GM18511 (cell line): ENCODE data around the gene PROX1.

ENCODE experiments used
- ATAC-seq: cut with Tn5 transposase; IDR thresholded peaks from one replicate; pipeline ENCODE4 v1.9.1; 2021; ENCODE audit warnings: mild to moderate bottlenecking, moderate library complexity; ENCODE audit not compliant: unreplicated experiment

Gene PROX1

DNA sequence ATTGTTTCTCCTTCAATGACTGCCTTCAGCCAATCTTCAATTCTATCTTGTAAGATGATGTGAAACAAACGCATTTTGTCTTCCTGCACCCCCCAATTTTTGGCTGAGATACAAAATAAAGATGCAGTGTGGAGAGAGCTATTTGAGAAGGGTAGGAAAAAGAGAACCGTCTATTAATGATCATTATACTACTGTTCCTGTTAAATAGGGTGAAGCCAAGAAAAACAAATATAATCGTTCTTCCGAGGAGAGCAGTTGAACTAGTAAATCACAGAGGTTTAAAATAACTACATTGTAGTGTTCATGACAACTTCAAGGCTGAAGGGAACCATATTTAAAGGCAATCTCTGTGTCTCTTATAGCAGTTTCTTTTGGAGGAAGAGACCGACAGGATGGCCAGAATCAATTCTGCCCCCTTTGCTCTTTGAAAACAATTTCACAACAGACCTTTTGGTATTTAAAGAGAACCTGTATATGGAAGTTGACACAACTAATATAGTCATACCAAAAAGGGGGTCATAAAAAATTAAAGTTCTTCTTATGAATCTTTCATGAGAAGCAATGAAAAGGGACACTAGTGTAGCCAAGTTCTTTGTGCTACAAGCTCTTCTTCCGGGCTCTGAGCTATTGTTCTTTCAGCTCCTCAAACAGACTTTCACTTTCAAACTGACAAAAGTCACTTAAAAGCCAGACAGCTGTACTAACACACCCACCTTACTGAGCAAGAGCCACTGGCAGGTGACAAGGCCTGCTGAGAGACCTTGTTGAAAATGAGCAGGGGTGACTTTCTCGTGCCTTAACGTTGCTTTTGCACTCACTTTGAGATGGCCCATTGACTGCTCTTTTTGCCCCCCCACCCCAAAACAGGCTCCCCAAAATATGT lies 30.9 kb downstream of the PROX1 start:
- ATAC-seq = peak; percentile 61

GRCh38 chr1:214019499-214019898 lies 31.7 kb downstream of the PROX1 start:
- no peak for ATAC-seq

GRCh38 chr1:214021321-214021720 lies 33.5 kb downstream of the PROX1 start:
- no peak for ATAC-seq

- no peak for ATAC-seq
Observed at GRCh38 chr1:214022229-214022791, 34.5 kb downstream of the PROX1 start.

DNA sequence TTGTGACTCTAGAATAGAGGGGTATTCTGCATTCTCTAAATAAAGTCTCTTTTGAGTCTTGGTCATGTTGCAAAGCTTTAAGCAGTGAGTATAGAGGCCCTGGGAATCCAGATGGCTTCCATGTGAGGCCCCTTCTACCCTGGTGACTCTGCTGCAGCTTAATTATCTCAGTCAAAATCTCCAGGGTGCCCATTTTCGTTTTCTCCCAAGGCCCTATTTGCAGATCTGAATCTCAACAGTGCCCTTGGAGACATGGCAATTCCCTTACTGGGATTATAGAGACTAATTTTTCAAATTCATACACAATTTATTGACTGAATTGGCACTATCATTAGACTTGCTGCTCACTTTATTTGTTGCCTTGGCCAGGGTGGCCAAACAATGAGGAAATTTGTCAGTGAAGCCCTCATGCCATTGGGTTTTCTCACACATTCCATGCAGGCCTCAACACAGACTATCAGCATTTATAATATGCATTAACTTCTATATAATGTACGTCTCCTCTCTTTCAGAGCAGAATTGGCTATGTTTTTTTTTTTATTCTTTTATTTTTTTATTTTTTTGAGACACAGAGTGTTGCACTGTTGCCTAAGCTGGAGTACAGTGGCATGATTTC lies 35.1 kb downstream of the PROX1 start:
- ATAC-seq = no peak

DNA sequence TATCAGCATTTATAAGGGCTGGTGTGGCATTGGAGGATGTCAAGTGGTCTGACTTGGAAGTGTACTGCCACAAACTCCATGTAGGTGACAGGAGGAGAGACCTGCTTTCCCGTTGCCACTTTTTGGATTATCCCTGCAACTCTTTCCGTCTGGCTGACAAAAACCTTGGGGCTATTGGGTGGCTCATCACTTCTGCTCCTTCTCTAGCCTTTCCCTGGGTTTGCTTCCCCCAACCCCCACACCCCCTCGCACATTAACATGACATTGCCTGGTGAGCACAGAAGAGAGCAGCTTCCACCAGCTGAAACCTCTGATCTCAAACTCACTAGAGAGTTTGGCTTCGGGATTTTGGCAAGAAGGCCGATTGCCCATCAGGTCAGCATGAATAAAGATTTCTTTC lies 39.2 kb downstream of the PROX1 start:
- no peak for ATAC-seq

GRCh38 chr1:214027498-214027897 lies 39.7 kb downstream of the PROX1 start:
- no peak for ATAC-seq

DNA sequence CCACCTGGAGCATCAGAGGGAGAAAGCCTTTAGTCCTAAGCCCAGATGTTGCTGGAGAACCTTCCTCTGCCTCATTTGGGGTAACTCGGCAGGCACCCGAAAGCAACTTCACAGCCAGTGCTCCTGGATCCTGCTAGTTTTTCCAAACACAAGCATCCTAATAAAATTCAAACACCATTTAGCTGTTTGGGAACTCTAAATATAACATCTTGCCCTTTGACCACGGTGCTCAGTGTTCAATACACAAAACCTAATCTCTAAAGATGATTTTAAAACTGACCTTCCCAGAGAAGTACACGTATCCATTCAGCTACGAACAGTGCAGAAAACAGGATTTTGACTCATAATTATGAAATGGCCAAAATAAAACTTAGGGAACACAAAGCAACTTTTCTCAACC lies 40.3 kb downstream of the PROX1 start:
- no peak for ATAC-seq

- no peak for ATAC-seq
Observed at GRCh38 chr1:214028649-214029406, 41.1 kb downstream of the PROX1 start.

DNA sequence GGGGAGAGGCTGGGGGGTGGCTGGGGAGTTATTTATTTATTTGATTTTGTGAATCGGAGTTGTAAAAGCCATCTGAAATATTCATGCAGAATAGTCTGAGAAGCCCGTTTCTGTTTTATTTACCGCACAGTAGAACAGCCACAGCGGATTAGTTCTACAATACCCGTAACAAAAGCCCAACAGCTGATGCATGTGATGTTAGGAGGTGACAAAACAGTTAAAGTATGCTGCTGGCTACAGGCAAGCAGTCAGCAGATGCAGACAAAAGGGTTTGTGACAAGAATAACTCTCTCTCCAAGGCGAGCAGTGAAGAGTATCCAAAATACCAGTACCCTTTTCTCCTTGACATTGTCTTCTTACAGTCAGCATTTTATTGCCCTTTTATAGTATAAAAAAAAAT lies 42.0 kb downstream of the PROX1 start:
- ATAC-seq = no peak

DNA sequence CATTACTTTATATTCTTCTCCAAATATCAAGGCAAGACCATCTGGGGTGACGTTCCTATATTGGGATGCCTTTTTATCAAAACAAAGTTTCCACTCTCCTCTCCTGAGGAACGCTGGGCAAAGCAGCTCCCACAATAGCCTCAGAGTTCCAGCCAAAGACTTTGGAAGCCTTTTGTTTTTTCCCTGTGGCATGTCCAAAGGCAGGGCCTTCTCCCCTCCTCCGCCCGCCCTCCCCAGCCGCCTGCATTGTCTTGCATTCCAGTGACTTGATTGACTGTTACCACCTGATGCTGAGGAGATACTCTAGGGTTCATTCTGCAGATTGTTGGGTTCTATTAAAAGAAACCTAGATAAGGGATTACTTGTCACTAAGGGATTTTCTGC lies 43.5 kb downstream of the PROX1 start:
- ATAC-seq = no peak

- ATAC-seq = no peak
Observed at GRCh38 chr1:214037468-214037867, 49.7 kb downstream of the PROX1 start.

- no peak for ATAC-seq
Observed at GRCh38 chr1:214039394-214040018, 51.7 kb downstream of the PROX1 start.

DNA sequence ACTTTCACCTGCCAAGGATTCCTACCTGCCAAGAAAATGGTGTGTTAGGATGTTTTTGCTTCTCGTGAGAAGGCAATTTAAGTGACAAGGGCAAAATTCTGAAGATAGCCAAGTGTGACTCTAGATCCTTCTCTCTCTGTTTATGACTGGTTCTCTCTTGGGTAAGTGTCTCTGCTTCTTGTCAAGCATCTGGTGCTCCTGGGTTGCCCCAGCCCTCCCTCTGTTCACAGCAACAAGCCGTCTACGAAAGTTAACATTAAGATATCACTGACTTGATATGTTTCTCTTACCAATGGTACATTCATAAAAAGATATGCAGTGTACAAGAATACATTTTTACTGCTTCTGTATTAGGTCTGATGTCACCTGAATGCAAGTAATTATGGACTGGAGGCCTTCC lies 55.4 kb downstream of the PROX1 start:
- no peak for ATAC-seq

DNA sequence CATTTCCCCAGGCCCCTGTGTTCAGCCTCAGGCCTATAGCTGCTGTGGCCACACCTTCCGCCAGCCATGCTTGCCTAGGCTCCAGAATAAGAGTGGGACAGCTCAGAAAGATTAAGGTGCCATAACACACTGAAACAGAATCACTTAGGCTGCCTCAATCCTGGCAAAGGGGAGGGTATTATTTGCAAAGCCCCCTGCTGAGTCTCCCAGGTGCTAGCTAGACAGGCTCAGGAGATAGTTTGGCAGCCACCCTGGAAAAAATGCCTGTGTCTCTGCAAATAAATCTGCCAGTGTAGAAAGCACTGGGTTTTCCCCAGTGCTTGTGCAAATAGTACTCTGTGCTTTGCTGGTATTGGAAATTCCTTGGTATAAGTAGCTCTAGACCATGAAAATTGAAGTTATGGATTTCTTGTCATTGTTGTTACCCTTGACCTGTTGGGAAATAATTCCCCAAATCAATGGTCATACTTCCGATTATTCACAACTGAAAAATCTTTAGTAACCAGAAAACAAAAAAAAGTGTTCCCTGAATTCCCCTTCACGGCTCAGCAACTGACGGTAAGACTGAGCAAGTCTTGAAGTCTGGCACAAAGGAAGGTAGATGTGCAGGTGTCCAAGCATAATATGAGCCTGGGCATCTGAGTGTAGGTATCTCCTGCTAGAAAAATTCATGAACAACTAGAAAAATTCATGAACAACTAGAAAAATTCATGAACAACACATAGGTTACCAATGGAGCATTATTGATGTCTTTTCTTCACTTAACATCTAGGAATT lies 56.9 kb downstream of the PROX1 start:
- no peak for ATAC-seq

DNA sequence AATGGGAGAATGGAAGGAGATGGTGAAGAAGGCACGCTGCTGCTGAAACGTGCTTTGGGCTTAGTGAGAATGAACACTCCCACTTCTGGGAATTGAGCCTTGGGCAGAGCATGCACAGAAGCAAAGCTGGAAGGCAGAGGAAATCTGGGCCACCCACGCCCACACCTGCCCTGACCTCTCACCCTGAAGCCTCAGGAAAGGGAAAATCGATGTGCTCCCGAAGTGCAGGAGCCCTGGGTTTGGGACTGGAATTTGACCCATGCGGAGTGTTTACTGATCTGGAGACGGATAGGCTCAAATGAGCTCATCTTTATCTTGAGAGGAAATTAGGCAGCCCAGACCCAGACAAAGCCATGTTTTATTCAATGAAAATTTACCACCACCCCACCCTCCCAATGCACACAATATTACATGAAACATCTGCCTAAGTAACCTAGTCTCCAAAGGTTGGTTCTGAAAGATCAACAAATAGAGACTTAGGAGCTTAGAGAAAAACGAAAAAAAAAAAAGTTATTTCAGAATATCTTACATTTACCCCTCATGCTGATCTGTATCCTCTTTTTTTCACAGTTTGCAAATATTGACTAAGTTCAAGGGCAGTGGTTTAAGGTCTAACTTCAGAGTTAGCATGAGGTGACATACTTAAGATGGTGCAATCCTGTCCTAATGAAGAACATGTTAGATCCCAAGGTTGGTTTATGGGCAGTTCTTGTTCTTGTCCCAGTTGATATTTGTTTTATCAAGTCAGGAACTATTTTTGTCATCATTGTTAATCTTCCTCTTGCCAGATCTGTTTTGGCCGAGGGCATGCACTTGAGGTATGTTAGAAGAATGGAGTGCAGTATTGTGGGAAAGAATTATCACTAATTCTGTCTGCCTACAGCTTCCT lies 63.0 kb downstream of the PROX1 start:
- no peak for ATAC-seq

GRCh38 chr1:214051786-214052185 lies 64.0 kb downstream of the PROX1 start:
- ATAC-seq = no peak

DNA sequence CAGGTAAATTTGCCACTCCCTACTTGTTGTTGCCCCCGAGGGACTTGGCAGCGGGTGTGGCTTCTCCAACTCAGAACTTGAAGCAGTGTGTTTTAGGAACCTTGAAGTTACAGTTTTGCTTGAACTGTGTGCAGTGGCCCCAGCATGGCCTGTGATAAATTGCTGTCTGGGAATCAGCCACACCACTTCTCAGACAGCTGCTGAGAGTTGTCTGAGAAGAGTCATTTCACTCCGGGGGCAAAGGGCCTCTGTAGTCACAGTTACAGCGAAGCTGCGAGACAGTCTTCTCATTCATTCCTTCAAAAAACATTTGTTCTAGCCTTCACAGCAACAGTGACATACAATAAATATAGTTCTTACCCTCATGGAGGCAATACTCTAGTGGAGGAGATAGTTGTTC lies 70.3 kb downstream of the PROX1 start:
- no peak for ATAC-seq

DNA sequence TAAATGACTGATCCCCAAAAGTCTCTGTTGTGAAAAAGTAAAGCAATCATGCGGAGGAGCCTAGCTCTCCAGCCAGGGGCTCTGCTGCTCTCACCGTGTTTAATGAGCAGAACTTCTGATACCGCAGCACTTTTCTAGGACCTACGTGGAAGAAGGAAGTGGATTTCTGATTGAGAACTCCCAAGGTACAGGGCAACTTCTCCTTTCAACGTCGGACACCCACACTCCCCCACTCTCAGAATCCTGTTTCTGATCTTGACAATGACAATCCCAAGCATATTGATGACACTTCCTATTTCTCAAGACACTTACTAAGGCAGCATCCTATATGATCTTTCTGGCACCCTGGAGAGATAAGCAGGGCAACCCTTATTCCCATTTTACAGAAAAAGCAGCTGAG lies 78.4 kb downstream of the PROX1 start:
- ATAC-seq = no peak
